RPMI8226 (cell line): Measurements from ENCODE around the gene STK33.

Experiments used
- DNase-seq: peaks from one replicate; pipeline ENCODE4 v3.0.0-alpha.2; 2015

The STK33 gene

DNA sequence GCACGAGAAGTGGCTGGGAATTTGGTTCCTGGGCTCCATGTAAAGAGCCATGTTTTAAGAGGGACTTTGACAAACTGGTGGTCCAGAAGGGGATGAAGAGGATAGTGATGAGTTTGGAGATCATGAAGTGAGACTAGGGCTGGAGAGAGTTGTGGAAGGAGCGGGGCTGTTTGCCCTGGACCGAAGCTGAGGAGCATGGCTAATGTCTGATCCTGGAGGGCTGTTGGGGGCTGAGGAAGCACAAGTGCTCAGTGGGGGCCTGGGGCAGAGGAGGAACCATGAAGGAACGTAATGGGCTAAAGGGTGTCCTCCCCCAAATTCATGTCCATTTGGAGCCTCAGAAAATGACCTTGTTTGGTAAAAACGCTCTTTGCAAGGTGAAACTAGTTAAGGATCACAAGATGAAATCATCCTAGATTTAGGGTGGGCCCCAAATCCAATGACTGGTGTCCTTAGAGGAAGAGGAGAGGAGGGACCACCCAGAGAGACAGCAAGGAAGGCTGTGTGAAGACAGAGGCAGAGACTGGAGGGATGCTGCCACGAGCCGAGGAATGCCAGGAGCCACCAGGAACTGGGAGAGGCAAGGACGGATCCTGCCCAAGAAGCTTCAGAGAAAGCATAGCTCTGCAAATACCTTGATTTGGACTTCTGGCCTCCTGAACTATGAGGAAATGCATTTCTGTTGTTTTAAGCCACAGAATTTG, 223.1 kb downstream of the STK33 start:
- no peak for DNase-seq

DNA sequence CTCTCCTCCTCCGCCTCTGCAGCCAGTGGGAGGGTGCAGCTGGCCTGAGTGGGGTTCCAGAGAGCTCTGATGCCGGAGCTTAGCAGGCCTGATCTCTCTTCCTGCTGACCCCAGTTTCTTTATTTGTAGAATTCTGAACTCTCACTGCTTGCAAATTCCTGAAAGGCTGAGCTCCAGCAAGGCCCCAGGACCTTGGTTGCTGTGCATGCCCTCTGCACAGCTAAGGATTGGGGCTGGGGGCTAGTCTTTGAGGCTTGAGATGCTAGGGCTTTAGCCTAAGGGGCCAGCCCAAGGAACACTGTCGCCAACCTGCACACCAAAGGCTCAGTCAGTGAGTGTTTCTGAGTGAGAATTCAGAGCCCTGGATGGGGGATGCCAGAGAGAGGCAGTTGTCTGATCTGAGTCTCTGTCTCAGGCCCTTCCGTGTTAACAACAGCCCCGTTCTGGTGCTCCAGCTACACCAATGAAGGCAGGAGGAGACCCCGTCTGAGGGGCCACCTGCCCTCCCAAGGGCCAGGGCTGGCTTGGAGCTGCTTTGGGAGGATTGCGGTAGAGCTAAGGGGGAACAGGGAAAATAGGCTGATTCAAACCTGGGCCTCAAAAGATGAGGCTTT, 224.3 kb downstream of the STK33 start:
- DNase-seq: no peak

DNA sequence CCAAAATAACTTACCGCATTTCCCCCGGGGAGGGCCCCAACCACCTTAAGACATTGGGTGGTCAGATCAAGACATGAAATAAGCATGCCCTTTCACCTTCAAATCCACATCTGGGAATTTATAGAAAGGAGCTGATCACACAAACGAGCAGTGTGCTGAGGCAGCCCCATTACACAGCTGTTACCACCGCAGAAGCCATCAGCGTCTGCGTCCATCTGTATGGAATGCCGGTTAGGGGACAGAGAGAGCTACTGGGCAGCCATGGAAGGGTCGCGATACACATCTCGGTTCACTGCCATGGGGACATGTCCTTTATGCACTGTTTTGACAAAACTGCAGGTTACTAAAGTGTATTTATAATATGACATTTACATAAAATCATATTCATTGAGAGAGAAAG, 225.3 kb downstream of the STK33 start:
- DNase-seq: no peak

DNA sequence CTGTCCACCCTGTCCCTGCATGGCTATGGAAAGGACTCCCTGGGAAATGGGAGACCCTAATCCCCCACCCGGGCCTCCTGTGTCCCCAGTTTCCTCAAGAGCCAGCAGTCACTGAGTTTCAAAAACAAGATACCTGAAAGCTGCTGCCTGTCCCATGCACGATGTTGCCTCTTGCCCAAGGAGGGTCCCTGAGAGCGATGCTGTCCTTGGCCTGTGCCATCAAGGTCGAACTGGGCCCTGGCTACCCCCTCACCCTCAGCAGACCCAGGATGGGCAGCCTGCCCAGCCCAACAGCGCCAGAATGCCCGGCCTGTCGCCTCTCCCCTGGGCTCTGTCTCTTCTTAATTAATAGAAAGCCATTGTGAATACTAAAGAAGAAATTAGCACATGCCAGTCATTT, 225.8 kb downstream of the STK33 start:
- no peak for DNase-seq

DNA sequence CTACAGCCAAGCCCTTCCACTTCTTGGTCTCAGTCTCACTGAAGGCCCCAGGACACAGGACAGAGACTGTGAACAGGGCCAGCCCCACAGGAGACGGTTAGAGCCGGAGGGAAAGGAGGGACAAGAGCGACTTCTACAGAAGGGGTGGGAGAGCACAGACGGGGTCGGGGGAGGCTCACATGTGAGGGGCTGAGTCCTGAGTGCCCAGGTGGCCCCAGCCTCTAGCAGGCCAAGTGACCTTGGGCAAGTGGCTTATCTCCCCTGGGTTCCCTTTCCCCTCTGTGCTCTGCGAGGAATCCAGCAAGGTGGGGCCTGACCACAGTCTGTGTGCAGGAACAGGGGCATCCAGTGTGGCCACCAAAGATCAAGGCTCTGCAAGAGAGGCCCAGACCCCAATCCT, 227.7 kb downstream of the STK33 start:
- DNase-seq: no peak

DNA sequence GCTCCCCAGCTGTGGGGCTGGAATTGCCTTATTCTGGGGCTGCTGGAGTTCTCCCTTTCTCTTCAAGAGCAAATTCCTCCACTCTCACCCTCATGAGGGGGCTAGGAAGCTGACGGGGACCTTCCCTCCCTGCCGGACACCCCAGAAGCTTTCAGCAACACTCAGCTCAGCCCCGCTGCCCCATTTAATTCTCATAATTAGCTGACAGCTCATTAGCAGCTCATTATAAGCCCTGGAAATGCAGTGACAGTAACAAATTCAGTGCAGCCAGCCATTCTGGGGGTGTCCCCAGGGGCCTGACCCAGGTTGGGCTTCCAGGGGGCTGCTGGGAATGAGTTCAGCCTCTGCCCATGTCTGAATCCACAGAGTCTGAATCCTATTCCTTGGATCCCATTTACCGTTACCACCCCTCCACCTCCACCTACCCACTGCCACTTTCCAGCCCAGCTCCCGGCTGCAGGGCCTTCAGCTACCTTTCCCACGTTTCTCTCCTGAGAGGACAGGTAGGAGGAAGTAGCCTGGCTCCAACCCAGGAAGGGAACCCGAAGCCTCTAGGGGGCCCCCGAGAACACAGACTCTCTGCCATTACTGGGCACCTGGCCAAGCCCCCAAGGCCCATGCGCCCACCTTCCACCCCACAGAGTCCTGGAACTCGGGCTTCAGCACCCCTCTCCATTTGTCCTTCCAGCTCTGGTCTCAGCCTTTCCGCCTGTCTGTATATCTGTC, 228.6 kb downstream of the STK33 start:
- DNase-seq: peak; percentile 13

DNA sequence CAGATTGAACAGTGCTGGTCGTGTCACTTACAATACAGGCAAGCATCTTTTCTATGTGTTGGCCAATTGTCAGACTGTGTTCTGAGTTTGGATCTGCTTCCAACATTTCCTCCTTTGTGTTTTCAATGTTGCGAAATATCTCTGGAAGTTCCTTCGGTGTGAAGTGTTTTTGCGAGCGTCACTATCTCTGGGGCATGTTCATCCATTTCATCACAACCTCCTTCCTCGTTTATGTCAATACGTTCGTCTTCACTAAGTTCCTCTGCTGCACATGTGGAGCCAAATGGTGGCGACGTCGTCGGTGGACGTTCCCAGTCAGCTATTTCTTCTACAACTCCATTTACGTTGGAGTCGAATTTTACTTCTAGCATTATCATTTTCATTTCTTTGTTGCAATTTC, 230.1 kb downstream of the STK33 start:
- no peak for DNase-seq

DNA sequence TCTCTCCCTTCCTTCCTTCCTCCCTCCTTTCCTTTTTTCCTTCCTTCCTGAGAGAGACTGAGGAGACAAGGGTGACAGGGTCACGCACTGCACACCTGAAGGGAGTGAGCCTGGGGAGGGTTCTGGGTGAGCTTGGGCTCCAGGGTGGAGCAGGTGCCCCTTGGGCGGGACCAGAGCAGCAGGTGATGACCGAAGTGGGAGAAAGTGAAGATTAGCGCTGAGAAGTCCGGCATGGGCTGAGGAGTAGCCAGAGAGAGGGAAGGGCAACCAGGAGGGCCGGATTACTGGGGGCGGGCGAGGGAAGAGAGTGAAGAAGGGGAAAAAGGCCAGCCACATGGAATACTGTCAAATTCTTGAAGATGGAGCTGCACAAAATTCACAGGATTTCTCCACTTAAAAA, 231.1 kb downstream of the STK33 start:
- no peak for DNase-seq

DNA sequence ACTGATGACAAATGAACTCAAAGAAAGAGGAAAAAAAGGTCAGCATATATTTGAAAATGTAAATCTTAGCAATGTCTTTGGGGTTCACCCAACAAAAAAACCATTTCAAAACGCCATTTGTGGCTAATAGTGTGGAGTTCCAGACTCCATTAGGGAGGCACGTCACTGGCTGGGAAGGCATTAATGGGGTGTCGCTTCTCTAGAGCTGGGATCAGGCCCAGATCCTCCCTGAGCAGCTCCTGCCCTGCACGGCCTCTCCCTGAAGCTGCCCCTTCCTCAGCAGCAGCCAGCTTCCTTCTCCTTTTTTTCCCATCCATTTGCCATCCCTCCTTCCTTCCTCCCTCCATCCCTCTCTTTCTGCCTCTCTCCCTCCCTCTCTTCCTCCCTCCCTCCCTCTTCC, 231.5 kb downstream of the STK33 start:
- no peak for DNase-seq

DNA sequence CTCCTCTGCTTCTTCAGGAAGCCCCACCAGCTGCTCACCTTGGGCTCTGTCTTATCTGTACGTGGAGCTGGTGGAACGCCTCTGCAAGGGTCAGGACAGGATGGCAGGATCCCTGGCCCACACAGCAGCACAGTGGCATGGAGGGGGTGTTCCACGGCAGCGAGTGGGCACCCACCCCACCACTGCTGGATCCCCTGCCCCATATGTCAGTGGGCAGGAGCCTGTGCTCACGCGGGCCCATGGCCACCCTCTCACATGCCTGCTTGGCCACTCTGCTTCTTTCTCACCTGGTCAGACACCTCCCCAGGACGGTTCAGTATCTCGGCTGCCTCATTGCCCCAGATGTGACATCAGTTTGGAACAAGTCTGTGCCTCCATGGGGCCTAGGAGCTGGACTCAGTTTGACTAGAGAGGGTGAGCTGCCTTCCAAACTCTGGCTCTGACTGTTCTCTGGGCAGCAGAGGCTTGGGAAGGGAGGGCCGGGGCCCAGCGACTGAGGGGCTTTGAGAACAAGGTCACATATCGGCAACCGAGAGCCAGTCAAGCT, 232.3 kb downstream of the STK33 start:
- DNase-seq: no peak

DNA sequence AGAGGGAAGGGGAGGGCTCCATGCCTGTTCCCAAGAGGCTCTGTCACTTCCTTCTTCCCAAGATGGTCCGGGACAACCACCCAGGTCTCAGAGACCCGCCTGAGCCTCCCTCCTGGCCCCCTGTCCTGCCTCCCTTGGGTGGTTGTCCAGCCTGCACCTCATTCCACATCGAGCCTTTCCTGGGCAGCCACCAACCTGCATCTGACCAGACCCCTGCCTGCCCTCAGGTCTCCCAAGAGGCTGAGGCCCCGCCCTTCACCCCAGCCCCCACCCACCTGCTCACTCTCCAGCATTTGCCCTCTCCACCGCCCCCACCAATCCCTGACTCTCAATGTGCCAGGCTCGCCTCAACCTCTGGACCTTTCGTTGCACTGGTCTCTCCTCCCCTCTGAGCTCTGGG, 232.8 kb downstream of the STK33 start:
- DNase-seq: no peak

DNA sequence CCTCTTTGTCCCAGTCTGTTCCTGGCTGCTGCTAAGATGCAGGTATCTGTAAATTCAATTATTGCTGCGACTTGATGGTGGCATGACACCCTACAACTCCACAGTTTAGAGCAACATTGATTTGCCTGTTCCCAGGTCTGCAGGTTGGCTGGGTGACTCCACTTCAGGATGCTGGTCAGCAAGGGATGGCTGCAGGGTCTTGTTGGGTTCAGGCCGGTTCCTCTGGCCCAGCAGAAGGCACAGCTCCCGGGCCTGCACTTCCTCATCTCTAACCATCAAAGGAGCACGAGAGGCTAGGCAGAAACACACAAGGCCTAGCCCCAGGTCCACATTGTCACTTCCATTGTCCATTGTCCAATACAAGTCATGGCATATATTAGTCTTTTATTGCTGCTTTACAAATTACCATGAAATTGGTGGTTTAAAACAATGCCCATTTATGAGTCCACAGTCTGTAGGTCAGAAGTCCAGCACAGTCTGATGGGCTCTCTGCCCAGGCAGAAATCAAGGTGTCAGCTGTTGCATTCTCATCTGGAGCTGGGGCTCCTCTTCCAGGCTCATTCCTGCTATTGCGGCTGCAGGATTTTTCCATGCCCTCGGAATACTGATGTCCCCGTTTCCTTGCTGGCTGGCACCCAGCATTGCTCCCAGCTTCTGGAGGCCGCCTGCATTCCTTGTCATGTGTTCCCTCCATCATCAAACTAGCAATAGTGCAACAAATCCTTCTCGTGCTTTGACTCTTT, 233.8 kb downstream of the STK33 start:
- DNase-seq: no peak

DNA sequence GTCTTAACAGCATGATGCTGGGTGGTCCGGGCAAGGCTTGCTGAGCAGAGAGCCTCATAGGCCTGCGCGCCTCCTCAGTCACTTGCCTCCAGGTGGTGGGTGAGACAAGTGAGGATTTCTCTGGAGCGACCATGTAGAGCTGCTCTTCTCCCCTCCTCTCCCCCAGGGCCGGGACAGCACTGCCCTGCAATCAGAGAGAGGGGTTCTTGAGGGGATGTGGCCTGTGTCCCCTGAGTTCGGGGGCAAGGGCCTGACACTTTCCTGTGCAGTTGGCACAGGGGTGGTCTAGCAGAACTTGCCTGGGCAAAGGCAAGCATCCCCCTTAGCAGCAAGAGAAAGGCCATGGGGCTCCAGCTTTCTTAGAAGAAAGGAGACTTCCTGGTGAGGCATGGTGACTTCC, 234.5 kb downstream of the STK33 start:
- DNase-seq: no peak

DNA sequence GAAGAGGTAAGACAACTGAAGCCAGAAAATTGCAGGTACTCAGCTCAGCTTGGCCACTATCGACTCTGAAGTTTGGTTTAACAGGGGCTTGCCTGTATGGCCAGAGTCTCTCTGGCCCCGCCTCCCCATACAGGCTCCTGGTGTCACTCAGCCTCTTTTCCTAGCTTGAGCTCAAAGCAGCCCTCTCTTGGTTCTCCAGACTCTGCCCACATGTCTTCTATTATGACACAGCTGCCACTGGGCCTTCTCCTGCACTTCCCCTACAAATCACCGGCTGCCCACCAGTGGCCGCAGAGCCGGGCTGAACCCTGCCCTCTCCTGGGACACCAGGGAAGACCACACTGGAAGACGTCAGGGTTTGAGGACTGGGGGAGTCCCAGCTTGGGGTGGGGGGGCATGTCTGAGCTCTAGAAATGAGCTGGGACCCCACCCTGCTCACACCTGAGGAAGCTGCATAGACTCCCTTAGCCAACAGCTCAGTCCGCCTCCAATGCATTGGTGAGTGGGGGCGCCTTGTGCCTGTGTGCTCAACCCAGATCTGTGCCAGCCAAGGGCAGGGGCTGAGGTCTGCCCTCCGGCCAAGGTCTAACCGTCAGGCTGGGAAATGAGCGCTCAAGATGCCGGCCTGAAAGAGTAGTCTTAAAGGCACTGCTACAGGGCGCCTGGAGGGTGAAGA, 236.0 kb downstream of the STK33 start:
- DNase-seq: no peak

DNA sequence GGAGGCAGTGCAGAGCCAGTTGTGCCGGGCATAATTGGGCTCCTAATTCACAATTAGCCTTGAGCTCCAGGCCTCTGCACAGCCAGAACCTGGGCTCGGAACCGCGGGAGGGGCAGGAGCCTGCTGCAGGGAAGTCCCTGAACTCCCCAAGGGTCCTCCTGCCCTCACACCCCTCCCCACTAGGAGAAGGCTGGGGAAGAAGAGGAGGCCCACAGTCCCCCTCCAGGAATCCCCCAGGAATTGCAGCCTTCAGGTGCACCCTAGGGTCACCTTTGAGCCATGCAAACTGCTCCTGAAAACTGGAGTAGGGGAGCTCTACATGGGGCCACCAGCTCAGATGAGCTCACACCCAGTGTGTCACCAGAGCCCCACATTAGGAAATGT, 236.5 kb downstream of the STK33 start:
- DNase-seq: no peak

DNA sequence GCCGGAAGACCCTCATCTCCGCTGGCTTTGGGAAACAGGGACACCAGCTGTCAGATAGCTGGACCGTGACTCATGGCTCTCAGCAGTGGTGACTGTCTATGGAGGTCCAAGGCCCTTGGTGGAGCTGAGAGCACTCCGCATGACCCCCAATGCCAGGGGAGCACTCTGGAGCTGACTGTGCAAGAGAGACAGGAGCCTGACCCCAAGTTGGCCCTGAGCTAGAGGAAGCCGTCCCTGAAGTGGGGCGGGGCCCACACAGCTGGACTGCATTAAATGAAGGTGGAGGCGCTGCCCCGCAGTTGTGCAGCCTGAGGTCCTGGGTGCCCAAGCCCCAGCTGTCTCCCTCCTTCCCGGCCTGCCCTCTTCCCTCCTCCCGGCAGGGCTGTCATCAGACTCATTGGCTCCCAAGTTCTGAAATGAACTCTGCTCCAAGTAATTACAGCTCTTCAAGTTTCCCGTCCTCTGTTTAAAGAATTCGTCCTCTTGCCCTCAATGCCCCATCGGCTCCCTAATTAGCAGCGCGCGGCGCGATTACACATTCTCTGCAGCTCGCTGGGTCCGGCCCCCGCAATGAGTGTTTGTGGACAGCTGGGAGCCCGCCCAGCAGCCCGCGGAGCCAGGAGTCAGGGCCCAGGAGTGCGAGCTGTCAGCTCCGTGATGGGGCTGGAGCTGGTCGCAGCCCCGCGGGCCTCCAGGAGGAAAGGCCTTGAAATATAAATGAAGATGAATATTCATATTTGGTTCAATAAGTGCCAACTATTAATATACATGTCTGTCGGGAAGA, 237.1 kb downstream of the STK33 start:
- DNase-seq: no peak

DNA sequence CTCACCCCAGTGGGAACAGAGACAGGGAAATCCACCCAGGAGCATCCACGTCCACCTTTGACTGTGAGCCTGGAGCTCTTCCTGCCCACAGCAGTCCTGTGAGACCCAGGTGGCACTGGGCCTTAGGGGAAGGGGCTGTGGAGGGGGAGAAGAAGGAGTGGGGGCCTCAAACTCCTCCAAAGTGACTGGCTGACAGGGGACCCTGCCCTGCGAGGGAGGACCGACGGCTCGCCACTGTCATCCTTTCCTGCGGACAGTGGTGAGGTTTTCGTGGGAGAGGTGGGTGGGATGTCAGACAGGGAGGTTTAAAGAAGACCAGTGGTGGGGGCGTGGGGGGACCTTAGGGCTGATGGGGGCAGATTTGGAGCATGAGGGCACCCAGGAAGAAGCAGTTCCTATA, 237.8 kb downstream of the STK33 start:
- DNase-seq: no peak

DNA sequence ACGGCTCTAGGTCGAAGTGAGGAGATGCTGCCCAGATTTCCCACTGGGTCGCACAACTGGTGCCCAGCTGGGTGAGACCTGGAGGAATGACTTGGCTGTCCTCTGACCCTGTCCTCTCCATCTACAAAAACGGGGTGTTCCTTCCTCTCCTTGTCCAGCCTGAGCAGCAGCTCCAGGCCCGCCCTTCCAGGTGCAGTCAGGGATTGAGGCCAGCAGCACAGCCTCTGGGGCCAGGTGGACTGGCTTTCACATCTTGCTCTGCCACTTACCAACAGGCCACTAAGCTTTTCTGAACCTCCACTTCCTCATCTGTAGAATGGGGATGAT, 238.6 kb downstream of the STK33 start:
- DNase-seq: no peak

DNA sequence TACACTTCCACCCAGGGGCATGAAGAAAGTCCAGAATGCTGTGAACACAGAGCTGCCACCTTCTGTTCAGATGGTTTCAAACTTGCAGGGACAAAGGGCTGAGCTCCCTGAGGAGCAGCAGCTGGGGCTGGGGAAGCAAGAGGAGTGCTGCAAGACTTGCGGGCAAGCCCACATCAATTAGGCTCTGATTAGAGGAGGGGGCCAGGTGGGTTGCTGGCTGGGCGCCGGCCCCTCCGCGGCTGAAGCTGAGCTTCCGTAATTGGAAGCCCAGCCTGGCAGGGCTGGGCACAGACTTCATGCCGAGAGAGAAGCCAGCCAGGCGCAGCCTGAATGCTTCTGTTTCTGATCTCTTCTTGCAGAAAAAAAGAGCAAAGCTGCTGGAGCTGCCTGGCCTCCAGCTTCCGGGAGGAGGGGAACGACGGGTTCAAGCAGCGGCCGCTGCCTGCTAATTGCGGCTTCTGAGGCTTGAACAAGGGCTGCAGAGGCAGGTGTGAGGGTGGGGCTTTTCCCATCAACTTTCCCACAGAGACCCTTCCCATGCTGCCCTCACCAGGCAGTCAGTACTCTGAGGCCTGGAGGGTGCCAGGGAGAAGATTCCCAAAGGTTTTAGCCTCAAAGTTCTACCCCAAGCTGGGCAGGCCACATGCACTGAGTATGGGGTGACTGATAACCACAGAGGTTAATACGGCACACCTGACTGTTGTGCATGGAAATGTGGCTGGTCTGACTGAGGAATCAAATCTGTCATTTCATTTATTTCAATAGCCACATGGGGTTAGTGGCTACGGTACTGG, 239.2 kb downstream of the STK33 start:
- peak; percentile 15 for DNase-seq

DNA sequence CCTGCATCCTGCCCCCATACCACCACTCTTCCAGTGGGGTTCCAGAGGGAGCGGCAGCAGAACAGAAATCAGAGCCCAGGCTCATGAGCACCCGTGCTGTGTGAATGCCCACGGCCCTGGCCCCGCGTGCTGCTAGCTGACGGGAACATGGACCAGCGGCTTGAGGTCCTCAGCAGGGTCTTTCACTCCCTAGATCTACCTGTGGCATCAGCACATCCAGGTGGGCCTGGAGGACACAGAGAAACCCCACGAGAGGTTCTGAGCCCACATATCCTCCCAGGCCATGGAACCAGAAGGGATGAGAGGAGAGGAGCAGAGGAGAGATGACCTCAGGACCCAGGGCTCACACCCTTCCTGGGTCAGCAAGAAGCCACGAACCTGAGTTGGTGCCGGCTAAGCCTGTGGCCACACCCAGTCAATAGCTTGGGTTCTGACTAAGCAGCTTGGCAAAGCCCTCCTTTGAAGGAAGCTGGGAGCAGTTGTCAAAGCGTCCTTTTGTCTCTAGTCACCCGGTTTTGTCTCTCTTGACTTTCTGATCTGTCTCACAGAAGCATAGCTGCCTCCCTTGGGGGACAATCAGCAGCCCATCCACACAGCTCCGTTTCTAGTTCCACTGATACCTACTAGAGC, 241.0 kb downstream of the STK33 start:
- DNase-seq: no peak
